Erythroblast (primary cell): Measurements from ENCODE around the gene PRRG3.

ENCODE experiments used
- GATA1 ChIP-seq: IDR thresholded peaks from 2 replicates; pipeline ENCODE4 v1.6.1; 2011; ENCODE audit warnings: low read depth, mild to moderate bottlenecking, control low read depth, low read length, moderate library complexity
- POLR2A ChIP-seq: IDR thresholded peaks from 2 replicates; pipeline ENCODE4 v1.6.1; 2011; ENCODE audit warnings: mild to moderate bottlenecking, low read length

GRCh38 chrX:151724563-151725337, 29.5 kb downstream of the PRRG3 start:
- no peak for TF ChIP-seq POLR2A
- no peak for TF ChIP-seq GATA1
